Activated T-cell treated with anti-CD3 and anti-CD28 coated beads, Interleukin-2, amount 50 U/mL, for 4 hours (primary cell): ENCODE measurements around the gene GLYATL1B. TPM values are rescaled to one million over a fixed set of nuclear protein-coding genes. Genes with fewer than 3 reads are reported as not detected.
"Not testable (repeated sequence)": the region's sequence is repeated elsewhere in the genome, so short reads cannot be mapped to it uniquely, and the experiment has no call there.

Experiments
- ATAC-seq, 2 donors: fragments of 200-7000 bp; cut with Tn5 transposase; one replicate each; pipeline ENCODE4 v1.10.0; 2021
- DNase-seq: peaks from one replicate; pipeline ENCODE4 v3.0.0-alpha.2; 2020
- H3K27me3 Mint-ChIP-seq: one replicate; pipeline ENCODE4 v1.8.0; 2021; ENCODE audit warnings: low read depth, mixed read lengths
- H3K36me3 Mint-ChIP-seq: one replicate; pipeline ENCODE4 v1.8.0; 2022; ENCODE audit warnings: mixed read lengths; ENCODE audit not compliant: insufficient read depth
- H3K4me1 Mint-ChIP-seq: one replicate; pipeline ENCODE4 v1.8.0; 2021; ENCODE audit warnings: low read depth, mixed read lengths
- H3K4me3 Mint-ChIP-seq: one replicate; pipeline ENCODE4 v1.8.0; 2021; ENCODE audit warnings: mild to moderate bottlenecking, moderate library complexity, mixed read lengths
- H3K9me3 Mint-ChIP-seq: one replicate; pipeline ENCODE4 v1.8.0; 2021; ENCODE audit warnings: mixed read lengths
- total RNA-seq, 3 donors: library from RNA; stranded (reverse); gene quantifications; one replicate each; pipeline ENCODE4 v1.2.1, GENCODE V29; 2021

Gene GLYATL1B, protein sequence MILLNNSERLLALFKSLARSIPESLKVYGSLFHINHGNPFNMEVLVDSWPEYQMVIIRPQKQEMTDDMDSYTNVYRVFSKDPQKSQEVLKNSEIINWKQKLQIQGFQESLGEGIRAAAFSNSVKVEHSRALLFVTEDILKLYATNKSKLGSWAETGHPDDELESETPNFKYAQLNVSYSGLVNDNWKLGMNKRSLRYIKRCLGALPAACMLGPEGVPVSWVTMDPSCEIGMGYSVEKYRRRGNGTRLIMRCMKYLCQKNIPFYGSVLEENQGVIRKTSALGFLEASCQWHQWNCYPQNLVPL
- not detected for total RNA-seq

DNA sequence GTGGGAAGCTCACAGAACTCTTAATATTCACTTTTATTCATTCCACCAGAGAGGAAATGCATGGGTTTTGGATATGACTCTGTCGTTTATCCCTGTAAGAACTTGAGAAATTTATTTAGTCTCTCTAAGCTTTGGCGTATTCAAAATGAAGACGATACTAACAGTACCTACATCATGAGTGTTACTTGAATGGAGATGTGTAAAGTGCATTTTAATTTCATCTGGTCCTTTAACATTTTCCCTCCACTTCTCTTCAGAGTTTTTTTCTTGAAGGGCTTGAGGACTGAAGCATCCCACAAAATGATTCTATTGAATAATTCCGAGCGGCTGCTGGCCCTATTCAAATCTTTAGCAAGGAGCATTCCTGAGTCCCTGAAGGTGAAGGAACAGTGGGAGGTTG, at the start of gene GLYATL1B:
Gene GLYATL1B, plus strand, starts transcription at position 301 of the 400 bp plus-strand sequence. Its CDS starts 0 bp downstream, at position 301.
- H3K36me3 Mint-ChIP-seq, ATAC-seq, H3K9me3 Mint-ChIP-seq, H3K4me3 Mint-ChIP-seq, H3K4me1 Mint-ChIP-seq, DNase-seq: not testable (repeated sequence)
- H3K27me3 Mint-ChIP-seq: peaks cover 17% of the 10 kb centered on the region

DNA sequence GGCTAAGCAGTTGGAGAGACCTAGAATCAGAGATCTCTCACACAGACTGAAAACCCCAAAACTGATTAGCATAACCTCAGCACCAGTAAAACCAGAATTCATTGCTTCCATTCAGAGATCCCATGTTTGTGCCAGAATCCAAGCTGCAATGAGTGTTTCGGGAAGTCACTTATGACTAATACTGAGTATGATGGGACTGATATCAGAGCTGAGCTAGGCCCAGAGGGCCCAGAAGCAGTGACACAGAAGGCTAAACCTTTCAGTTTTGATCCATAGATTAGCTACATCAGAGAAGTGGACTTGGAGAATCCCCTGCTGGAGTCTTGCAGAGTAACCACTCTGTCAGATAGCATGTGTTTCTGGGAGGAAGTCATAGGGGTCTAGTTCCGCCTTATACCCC, 49.6 kb upstream of the GLYATL1B start:
- not testable (repeated sequence) for DNase-seq, H3K9me3 Mint-ChIP-seq, H3K4me3 Mint-ChIP-seq, H3K36me3 Mint-ChIP-seq, H3K4me1 Mint-ChIP-seq, ATAC-seq
- peaks cover 33% of the 10 kb centered on the region for H3K27me3 Mint-ChIP-seq

DNA sequence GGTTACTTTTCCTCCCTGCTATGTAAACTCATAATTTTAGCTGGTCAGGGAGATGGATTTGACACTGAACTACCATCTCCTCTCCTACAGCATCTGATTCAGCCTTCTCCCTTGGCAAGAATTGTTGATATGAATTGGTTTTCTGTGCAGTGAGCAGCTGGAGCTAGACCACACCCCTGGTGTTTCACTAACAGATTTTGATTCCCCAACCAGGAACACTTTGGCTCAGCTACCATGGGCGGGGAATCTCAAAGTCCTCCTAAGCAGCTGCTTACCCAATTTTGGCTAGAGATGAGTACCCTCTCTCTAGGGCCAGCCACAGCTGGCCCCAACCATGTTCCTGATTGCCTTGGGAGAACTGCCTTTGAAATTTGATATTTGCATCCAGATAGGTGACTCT, 48.7 kb upstream of the GLYATL1B start:
- not testable (repeated sequence) for H3K36me3 Mint-ChIP-seq, H3K4me3 Mint-ChIP-seq, H3K9me3 Mint-ChIP-seq, ATAC-seq, H3K4me1 Mint-ChIP-seq, DNase-seq
- peaks cover 33% of the 10 kb centered on the region for H3K27me3 Mint-ChIP-seq

DNA sequence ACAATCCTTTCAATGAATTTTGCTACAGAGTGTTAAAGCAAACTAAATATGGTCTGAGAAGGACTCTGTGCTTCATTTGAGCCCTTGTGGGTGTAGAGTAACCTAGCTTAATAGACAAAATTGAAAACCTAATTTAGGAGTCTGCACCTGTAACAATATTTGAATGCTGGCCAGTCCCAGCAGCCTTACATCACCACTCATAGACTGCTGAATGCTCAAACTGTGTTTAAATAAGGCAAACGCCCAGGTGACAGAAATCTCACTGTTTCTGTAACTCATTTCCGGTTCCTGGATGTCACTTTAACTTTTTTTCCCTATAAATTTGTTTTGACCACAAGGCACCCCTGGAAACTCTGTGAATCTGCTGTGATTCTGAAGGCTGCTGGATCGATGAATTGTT, 45.5 kb upstream of the GLYATL1B start:
- Mint-ChIP-seq H3K4me3 (no peak overlapping the region), H3K27me3 (peaks cover 17% of the 10 kb centered on the region), H3K9me3 (peaks cover 3% of the 10 kb centered on the region), H3K36me3 (no peaks in the 10 kb centered on the region), H3K4me1 (no peaks in the 10 kb centered on the region)
- DNase-seq: no peak
- no peak for ATAC-seq

DNA sequence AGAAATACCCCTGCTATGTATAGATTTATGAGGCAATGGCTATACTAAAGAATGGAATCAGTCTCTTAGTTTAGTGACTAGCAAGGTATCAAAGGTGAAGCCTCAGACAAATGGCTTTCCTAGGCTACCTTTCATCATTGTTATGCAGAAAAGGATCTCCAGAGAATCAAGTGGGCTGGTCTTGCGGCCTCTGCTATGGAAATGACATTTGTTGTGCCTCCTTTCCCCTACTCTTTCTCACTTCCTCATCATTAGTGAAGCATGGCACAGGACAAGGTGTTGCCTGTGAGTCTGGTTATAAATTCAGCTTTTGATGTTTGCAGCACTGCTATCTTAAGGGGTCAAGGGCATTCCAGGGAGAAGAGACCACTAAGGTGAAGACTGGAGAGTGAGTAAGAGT, 34.7 kb upstream of the GLYATL1B start:
- H3K4me1 Mint-ChIP-seq, H3K9me3 Mint-ChIP-seq, ATAC-seq, DNase-seq, H3K36me3 Mint-ChIP-seq, H3K4me3 Mint-ChIP-seq: not testable (repeated sequence)
- H3K27me3 Mint-ChIP-seq: peaks cover 17% of the 10 kb centered on the region

DNA sequence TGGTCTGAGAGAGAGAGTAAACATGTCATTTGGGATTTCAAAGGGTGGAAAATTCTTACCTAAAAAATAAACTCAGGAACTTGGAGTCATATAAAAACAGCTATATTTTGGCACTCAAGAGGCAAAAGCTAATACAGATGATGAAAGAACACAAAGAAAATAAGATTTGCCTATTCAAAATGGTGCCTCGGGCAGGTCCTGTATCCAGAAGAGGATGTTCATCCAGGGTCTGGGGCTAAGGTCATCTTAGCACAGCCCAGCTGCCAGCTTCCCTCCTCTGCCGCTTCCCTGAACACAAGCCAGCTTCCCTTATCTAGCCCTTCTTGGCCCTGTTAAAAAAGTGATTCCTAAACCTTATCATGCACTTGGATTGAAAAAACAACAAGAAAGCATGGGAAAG, 33.8 kb upstream of the GLYATL1B start:
- not testable (repeated sequence) for ATAC-seq, H3K4me3 Mint-ChIP-seq, H3K4me1 Mint-ChIP-seq, H3K36me3 Mint-ChIP-seq, DNase-seq, H3K9me3 Mint-ChIP-seq
- H3K27me3 Mint-ChIP-seq: peaks cover 22% of the 10 kb centered on the region

DNA sequence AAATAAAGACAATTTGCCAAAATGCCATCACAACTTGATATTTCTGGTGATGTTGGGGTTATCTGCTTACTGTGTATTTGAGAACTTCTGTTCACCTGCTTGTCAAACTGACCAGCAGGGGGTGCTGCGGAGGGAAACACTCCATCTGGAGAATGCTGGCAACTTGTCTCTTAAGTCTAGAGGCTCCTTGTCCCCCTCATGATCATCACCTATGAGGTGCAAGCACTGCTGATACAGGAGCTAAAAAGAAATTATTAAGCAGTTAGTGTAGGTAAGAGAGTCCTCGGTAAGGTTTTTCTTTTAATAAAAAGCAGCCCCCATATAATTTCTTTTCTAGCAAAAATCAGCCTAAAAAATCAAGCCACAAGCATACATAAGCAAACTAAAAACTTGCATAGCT, 32.7 kb upstream of the GLYATL1B start:
- ATAC-seq (peak; percentile 51 to 62), DNase-seq (peak; percentile 77)
- H3K4me1 Mint-ChIP-seq: peaks cover 8% of the 10 kb centered on the region
- no peak overlapping the region for H3K4me3 Mint-ChIP-seq
- H3K27me3 Mint-ChIP-seq: peaks cover 25% of the 10 kb centered on the region
- no peaks in the 10 kb centered on the region for H3K36me3 Mint-ChIP-seq
- no peaks in the 10 kb centered on the region for H3K9me3 Mint-ChIP-seq

DNA sequence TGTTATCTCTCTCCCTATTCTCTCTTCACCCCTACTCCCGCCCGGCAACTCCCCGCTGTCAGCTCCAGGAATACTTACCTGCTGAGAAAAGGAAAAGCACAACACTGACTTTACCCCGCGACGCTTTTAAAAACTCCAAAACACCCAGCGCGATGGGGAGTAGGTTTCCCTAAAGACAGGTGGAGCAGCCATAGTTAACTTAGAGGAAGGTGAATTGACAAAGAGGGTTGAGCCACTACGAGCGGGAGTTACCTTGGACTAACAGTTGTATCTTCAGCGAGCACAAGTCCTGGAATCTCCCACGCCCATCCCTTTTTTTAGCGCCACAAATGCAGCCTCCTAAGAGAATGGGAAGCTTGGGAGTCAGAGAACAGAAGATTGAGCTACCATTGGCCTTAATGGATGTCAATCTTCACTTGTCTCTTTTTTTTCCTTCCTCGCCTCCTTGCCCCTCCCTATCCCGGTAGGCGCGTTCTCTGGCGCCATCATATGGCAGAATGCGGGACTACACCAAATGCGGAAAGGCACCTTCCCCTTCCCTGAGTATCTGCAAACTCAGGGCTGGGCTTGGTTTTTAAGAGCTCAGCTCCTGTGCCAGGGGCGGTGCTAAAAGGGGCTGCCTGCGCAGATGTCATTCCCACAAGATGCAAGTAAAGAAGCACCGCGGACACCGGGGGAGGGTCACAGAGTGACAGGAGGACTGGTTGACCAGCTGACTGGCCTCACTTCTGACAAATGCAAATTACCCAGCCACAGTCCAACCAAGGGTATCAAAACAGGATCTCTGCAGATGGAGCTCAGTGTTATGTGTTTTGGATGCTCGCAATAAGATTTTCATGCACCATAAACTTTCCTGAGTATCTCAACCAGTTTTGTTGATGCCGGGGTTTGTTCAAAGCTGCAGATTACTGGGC, 27.7 kb upstream of the GLYATL1B start:
- DNase-seq (peak; percentile 73), ATAC-seq (peak; percentile 93 to 95)
- H3K36me3 Mint-ChIP-seq, H3K9me3 Mint-ChIP-seq: not testable (repeated sequence)
- H3K4me3 Mint-ChIP-seq: peak overlapping the region; percentile 78
- peaks cover 41% of the 10 kb centered on the region for H3K27me3 Mint-ChIP-seq
- H3K4me1 Mint-ChIP-seq: peaks cover 12% of the 10 kb centered on the region

DNA sequence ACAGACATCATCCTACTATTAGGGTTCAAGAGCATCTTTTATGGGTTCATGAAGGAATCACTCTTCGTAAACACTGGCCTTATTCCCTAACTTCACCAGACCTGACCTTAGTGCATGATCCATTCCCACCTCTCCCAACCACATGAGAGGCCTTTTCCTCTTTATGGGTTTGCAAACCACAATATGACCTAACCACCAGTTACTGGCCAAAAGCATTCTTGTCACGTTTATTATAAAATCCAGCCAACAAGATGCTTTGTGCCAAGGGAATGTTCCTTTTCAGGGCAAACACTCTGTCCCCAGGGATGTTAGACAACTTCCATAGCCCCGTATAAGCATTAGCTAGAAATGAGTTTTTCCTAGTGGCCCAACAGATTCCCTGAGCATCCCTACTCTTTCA, 26.0 kb upstream of the GLYATL1B start:
- not testable (repeated sequence) for H3K4me3 Mint-ChIP-seq, ATAC-seq, H3K9me3 Mint-ChIP-seq, DNase-seq, H3K36me3 Mint-ChIP-seq
- peaks cover 12% of the 10 kb centered on the region for H3K4me1 Mint-ChIP-seq
- peaks cover 55% of the 10 kb centered on the region for H3K27me3 Mint-ChIP-seq

DNA sequence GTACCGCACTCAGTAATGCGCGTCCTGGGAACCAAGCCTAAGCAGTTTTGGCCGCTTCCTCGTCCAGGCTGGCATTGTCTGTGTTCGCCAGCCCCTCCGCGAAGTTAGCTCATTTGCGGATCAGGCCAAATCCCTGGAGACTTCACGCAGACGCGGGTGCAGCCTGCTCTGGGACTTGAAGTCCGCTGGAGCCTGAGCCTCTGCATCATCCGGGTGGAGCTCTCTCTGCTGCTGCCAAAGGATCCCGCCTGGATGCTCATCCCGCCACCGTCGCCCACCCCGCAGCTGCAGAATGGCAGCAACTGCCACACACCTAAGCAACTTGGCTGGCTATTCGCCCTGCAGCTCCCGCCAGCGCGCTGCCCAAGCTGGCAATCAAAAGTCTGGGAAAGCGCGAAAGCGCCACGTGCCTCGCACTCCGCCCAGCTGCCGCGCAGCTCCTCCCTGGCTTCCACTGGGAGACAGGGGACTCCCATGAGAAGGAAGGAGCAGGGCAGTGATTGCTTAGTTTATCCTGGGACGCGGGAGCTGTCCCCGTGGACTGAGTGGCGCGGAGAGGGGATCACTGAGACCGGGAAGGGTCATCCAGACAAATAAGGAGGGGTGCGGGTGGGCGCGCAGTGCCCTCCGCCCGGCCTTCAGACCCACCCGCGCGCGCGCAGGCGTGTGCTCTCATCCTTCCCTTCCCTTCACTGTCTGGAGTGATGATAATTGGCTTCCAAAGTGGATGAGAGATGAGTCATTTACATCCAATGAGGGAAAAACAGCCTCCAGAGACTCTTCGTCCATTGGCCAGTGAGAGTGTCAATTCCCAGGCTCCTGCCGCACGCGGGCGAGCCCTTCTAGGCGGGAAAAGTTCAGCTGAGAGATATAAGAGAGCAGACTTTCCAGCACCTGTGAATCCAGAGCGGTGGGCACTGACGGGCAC, 23.2 kb upstream of the GLYATL1B start:
- no peaks in the 10 kb centered on the region for H3K9me3 Mint-ChIP-seq
- no peak overlapping the region for H3K4me3 Mint-ChIP-seq
- peaks cover 51% of the 10 kb centered on the region for H3K27me3 Mint-ChIP-seq
- peaks cover 9% of the 10 kb centered on the region for H3K4me1 Mint-ChIP-seq
- DNase-seq (no peak), ATAC-seq (no peak)
- H3K36me3 Mint-ChIP-seq: no peaks in the 10 kb centered on the region

DNA sequence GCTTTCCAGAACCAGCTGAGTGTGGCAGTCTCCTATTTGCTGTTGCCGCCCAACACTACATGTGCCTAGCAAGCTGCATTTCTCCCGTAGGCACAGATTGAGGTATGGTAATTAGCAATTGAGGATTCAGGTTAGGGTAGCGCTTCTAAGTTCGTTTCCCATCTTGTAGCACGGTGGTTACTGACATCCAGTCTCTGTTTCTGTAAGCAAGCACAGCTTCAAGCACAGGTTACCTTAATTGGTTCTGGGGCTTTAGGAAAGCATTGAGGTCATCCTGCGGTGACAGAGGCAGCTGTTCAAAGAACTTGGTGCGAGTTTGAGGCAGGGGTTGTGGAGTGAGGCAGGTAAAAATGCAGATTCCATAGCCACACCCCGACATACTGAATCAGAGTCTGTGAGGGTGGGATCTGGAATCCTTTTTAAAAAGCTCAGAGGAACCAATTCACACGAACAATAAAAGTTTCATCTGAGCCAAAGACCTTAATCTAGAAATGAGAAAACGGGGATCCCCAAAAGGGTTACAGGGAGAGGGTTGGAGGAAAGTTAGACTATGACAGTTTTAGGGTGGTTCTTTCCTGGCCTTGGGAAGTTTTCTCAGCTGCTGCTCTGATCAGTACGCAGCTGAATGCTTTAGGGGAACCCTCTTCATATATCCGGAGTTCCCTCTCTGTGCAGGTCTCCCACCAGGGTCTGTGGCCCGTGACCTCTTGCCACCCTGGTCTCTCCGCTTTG, 21.9 kb upstream of the GLYATL1B start:
- not testable (repeated sequence) for H3K4me3 Mint-ChIP-seq, H3K4me1 Mint-ChIP-seq, H3K9me3 Mint-ChIP-seq, ATAC-seq, H3K36me3 Mint-ChIP-seq, DNase-seq
- peaks cover 44% of the 10 kb centered on the region for H3K27me3 Mint-ChIP-seq

DNA sequence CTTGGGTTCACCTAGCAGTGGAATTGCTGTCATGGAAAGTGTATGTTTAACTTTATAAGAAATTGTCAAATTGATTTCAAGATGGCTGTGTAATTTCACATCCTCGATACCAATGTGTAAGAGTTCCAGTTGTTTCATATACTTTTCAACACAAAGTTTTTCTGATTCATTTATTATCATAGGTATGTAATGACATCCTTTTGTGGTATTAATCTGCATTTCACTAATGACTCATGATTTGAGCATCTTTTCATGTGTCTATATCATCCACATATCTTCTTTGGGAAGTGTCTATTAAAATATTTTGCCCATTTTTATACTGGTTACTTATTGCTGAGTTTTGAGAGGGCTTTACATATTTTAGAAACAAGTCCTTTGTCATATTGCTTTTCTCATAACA, 17.0 kb upstream of the GLYATL1B start:
- Mint-ChIP-seq H3K9me3 (peaks cover under 1% of the 10 kb centered on the region), H3K4me1 (no peaks in the 10 kb centered on the region), H3K4me3 (no peak overlapping the region), H3K27me3 (peaks cover 45% of the 10 kb centered on the region), H3K36me3 (no peaks in the 10 kb centered on the region)
- DNase-seq: no peak
- ATAC-seq: peak in 1 of 2 donors; percentile 46

DNA sequence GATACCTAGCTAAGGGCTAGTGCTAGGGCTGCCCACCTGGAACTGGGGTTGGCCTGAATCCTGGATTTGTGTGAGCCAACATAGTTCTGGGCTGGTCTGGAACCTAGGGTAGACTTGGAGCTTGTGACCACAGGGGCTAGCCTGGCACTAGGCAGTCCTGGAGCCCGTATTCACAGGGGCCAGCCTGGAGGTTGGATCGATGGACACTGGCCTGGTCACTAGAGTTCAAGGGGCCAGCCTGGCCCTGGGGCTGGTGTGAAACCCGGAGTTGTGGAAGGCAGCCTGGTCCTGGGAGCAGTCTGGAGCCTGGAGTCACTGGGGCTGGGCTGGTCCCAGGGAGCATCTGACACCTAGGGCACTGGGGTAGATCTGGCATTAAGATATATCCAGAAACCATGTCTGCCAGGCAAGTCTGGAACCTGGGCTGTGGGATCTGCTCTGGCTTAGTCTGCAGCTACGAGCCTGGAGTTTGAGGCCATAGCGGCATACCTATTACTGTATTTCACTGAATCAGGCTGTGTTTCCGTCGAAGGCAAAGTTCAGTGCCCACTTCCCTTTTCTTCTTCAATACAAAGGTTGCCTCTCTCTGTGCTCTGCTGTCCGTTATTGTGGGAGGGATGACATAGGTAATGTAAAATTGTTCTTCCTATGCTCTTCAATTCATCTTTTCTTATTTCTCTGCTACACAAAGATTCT, 9.1 kb upstream of the GLYATL1B start:
- no peak for DNase-seq
- H3K9me3 Mint-ChIP-seq: peaks cover 8% of the 10 kb centered on the region
- H3K4me1 Mint-ChIP-seq: peaks cover 6% of the 10 kb centered on the region
- H3K36me3 Mint-ChIP-seq: peaks cover 4% of the 10 kb centered on the region
- peaks cover 28% of the 10 kb centered on the region for H3K27me3 Mint-ChIP-seq
- ATAC-seq: no peak
- no peak overlapping the region for H3K4me3 Mint-ChIP-seq
